Mucosa of gallbladder (tissue), 1 donor: ENCODE results near the gene ATP23. TPM values are rescaled to one million over a fixed set of nuclear protein-coding genes. Genes with fewer than 3 reads are reported as not detected.

Source experiments
- DNase-seq: peaks from one replicate; pipeline ENCODE4 v3.0.0-alpha.2; 2020; ENCODE audit warnings: low spot score
- total RNA-seq: library from RNA; stranded (reverse); gene quantifications from one replicate; pipeline ENCODE4 v1.2.1, GENCODE V29; 2021
- donor health status: DM: no; HTN: no; CAD: no.

Gene ATP23, protein sequence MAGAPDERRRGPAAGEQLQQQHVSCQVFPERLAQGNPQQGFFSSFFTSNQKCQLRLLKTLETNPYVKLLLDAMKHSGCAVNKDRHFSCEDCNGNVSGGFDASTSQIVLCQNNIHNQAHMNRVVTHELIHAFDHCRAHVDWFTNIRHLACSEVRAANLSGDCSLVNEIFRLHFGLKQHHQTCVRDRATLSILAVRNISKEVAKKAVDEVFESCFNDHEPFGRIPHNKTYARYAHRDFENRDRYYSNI
- 5.2 TPM for total RNA-seq

DNA sequence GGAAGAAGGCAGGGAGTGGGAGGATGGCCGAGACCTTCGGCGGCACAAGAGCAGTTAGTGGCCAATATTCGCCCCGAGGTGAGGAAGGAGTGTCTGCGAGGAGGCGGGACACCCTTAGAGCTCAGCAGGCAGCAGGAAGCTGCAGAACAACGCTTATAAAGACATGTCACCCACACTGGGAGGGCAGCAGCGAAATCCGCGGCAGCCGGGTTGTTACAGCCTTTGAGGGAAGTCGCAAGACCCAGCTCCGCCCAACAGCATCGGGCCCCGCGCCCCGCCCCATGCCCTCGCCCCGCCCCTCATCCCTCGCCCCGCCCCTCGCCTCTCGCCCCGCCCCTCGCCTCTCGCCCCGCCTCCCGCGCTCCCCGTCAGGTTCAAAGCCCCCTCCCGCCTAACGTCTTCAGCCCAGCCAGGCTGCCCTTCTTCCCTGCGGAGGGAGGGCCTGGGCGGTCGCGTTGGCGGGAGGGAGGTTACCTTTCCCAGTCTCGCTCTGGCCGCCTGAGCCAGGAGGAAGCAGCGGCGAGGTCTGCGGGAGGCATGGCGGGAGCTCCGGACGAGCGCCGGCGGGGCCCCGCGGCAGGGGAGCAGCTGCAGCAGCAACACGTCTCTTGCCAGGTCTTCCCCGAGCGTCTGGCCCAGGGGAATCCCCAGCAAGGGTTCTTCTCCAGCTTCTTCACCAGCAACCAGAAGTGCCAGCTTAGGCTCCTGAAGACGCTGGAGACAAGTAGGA is at the start of gene ATP23:
TSS of gene ATP23 (plus strand) at position 403 of the 730 bp plus-strand sequence. CDS start at position 538, 135 bp downstream.
- peak; percentile 91 for DNase-seq

DNA sequence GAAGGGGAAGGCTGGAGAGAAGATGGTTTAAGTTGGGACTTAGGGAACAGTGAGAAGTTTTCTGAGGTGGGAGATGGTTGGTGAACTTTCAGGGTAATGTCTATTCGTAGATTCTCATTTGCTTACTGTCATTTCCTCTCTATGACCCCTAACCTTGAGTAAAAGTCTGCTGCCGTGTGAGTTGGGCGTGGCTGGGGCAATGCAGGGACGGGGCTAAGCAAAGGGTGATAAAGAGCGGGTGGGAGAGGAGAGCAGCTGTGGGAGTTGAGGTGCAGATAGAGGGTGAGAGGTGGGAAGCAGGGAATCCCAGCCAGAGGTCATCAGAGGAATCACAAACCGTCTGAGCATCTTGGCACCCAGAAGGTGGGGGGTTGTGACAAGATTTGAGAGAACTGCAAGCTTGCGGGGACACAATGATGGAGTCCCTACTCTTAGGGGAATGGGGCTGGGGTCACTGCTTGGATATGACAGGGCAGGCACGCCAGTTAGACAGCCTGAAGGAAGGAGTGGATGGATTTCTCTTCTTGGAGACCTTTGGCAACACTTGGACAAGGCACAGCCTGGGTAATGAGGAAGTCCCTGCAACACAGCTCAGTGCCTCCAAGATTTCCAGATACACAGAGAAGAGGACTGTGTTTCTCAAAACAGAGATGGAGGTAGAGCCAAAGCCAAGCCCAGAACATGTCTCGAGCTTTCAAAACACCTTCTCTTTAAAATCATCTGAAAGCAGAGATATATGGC is 49.0 kb upstream of the ATP23 start:
- no peak for DNase-seq

DNA sequence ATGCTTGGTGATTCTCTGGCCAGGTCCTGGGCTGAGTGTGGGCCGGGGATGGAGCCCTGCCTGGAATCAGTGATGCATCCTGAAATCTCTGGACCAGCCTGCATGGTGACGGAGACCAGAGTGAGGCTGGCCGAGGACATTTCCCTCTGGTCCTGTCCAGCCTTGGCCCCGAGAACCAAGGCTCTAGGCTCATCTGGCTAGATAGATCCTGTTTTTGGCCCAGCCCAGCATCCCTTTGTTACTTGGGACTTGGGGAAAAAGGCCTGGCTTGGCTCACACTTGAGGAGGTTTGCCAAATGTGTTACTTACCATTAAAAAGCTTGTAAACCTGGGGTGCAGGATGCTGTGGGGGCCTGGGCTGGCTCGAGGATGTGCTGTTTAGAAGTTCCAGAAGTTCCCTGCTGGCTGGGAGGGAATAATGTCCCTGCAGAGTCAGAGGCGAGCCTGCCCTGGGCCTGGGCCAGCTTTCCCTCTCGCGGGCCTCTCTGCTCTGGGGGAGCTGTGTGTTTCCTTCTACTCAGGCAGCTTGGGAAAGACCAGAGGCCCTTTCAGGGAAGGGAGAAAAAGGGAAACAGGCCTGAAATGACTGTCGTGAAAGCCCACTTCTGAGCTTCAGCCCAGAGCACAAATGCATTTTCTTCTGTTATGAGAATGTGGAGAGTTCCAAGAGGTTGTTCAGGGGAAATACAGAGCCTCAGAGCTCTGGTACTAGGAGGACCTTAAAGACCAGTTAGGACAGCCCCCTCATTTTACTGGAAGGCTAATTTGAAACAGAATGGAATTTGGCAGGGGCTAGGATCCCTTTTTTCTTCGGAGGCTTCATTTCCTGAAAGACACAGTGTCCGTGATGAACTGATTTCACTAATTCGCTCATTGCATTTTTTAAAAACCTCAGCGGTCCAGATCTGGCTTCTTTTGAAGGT is 47.7 kb upstream of the ATP23 start:
- DNase-seq: peak; percentile 83

DNA sequence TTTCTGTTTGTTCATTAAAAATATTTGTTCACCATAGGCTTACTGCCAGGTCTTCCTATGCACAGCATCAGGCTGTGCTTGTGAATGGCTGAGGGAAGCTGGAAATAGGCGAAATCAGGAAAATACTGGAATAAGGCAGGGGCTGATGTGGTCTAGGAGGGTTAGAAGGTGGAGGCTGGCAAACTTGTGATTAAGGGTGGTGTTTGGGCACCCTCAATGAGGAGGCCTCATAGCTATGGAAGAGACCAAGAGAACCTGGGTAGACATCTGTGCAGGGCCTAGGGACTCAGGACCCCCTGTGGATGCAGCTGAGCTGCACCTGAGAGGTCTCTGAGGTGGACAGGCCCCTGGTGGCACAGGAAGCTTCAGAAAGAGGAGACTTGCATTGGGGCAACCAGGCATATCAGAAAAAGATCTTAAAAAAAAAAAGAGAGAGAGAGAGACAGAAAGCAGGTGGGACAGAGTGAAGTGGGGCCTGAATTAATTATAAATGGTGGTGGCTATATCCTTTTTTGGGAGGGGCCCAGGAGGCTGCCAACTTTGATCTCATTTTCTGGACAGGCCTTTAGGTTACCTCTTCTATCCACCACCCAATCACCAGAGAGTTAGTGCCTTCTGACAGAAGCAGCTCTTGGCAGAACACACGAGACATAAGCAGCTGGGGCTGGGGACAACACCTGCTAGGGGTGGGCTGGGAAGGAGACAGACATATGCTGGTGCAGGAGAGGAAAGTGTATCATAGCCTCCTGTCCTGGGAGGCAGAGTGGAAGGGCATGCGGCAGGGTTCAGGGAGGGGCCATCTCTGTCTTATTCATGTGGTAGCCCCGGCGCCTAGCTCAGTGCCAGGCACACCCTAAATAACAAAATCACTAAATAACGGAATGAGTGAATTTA is 46.7 kb upstream of the ATP23 start:
- DNase-seq: no peak

DNA sequence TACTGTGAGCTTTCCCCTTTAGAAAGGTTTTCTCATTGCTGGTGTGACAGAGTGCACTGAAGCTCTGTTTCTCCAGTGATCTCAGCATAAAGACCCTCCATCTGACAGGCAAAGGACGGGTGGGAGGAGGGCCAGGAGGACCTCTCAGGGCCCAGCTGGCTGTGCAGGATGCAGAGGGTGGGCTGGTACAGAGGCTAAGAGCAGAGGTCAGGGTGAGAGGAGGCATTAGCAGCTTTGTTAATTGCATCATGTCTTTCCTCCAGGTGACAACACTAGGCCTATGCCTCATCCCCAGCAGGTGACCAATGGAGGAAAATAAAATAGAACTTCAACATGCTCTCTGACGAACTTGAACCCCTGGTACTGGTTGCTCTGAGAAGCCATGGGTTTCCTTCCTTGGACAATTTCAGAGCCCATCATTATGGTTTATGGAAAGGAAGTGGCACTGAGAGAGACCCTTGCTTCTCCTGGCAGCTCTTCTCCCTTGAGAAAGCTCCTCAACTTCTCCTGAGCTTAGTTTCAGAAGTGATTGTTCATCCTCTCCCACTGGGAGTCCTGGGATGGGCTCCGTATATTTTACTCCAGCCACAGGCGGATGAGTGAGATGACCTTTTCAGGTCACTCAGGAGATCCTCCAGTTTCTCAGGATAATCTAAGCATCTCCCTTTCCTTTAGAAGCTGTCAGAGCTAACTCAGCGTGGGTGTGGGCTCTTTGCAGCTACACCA is 45.8 kb upstream of the ATP23 start:
- no peak for DNase-seq

DNA sequence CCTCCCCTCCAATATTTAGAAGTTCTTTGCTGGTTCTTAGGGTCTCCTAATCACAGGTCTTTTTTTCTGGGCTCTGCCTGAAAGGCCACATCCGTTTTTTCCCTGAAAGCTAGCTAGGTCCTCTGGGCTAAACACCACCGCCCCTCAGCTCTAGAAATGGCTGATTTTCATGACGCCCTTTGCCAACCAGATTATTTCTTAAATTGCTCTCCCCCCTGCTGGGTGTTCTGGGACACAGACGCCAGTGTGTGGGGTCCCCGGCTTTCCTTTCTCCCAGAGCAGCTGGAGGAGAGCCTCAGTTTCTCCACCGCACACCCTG is 45.3 kb upstream of the ATP23 start:
- DNase-seq: no peak

DNA sequence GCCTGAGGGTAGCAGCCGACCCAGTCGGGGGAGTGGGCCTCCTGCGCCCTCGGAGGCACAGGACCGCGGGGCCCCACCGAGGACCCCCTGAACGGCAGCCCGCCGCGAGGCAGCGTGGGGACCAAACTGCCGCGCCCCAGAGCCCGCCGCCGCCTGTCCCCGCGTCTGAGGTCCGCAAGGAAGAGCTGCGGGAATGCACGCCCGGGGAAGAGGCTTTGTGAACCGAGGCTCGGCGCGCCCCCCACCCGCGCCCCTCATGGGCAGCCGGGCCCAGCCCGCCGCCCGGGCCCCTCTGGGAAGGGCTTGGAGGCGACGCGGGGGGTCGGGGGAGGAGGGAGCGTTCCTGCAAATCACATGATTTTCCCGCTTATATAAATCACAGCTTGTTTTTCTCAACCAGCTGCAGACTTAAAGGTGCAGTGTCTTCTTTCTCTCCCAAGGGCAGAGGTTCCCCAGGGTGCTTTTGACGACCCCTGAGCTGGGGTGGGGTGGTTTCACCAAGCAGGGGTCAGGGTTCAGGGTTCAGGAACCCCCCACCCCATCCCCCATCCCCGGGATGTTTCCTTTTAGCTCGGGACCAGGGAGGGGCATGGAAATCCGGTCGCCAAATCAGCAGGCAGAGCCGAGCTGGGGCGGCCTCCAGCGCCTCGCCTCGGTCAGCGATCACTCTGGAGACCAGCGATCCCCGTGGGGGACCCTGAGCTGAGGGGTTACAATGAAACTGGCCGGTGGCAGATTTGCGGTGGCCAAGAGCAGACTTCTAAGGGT is 44.7 kb upstream of the ATP23 start:
- DNase-seq: peak; percentile 70

DNA sequence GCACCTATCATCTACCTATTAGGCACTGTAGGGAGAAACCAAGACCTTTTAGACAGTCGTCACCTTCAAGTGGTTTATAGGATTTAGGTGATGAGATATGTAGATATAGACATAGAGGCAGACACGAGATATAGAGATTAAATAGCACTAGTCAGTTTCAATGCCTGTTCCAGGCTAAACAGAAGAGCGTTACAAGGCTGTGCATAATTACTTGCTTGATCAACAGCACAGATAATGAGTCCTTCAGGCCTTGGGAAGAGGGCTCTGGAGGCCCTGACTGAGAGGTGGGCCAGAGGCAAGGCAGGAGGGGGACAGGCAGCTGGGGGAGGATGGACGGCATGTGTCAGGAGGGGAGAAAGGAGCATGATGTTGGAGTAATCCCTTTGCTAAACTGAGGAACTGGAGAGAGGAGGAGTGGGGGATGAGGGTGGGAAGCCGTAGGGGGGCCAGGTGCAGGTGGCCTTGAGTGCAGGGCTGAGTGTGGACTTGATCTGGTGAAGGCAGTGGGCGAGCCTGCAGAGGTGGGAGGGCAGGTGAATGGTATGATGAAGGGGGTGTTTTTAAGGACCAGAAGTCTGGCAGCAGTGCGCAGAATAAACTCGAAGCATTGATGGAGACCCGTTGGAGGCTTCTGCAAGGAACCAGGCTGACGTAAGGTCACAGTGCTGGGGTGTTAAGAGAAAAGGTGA is 43.9 kb upstream of the ATP23 start:
- DNase-seq: no peak

DNA sequence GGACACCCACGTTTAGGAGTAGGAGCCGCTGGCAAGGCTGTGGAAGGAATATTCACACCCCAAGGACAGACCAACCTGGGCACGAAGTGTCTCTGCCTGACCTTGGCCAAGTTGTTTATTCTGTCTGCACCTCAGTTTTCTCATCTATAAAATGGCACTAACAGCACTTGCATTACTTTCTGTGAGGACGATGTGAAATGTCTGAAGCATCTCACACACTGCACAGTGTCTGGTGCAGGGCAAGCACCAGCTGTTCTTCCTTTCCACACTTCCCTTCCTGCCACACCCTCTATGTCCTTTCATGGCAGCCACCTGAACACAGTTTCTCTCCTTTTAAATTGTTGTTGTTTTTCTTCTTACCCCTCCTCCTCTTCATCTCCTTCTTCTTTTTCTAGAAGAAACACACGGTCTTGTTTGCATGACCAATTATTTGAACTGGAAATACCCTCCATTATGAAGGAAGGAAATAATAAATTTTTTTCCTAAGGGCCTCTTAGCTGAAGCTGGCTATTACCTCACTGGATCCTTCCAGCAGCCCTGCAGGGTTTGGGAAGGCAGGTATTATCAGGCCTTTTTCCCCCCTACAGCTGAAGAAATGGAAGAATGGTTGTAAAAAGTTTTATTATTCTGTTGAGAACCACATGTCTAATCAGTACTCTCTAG is 42.9 kb upstream of the ATP23 start:
- DNase-seq: no peak

DNA sequence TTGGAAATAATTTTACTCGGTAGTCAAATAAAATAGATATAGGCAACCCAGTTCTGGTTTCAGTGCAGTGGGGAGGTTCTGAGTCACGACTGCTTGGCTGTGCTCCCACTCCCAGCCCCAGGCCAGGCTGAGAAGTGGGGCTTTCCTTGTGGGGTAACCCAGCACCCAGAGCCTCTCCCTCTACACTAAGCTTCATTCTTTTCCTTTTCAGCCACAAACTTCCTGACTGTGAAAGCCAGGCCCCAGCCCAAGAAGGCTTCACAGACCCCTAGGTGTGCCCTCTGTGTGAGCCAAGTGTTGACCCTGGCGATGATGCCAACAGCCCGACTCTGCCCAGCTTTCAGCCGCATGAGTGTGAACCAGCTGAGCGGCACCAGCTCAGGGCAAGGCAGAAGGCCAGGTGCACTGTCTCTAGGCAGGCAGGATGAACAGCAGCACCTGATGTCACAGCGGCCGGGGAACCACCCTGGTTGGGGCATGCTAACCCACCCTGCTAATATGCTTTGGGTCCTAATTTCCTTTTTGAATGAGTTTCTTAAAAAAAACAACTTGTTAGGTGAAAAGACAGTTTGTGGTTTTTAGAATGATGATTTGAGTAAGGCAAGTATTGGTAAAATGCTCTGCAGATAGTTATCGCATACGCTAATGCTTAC is 42.2 kb upstream of the ATP23 start:
- DNase-seq: no peak

DNA sequence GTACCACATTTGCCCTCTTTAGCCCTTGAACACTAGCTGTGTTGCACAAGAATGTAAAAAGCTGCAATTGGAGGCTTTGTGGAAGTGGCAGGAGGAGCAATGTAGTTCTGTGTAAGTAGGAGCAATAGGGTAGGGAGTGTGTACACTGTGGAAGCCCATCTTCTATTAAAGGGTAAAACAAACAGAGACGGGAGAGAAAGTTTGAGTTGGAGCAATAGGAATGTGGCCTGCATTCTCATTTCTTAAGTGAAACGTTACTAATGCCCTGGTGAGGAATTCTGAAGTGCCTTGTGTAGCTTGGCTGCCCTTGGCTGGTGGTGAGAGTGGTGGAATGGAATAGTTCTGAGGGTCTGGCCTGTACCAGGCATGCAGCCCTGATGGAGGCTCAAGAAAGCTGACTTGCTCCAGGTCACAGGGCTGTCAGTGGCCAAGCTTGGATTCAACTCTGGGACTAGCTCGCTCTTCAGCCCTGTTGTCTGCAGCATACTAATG is 38.8 kb upstream of the ATP23 start:
- no peak for DNase-seq

DNA sequence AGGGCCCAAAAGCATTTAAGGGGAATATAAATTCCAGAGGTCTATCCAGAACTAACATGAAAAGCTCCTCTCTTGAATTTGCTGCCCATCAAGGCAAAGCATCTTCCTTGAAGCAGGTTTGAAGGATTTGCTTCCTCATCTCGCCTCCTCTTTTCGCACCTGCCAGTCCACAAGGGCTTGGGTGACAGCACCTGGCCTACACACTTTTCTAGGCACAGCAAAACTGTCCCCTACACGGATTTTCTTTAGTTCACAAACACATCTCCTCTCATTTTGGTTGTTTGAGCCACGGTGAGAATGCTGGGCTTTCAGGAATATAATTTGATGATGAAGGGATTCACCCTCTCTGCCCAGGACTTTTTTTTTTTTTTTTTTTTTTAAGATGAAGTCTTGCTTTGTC is 36.9 kb upstream of the ATP23 start:
- DNase-seq: no peak

DNA sequence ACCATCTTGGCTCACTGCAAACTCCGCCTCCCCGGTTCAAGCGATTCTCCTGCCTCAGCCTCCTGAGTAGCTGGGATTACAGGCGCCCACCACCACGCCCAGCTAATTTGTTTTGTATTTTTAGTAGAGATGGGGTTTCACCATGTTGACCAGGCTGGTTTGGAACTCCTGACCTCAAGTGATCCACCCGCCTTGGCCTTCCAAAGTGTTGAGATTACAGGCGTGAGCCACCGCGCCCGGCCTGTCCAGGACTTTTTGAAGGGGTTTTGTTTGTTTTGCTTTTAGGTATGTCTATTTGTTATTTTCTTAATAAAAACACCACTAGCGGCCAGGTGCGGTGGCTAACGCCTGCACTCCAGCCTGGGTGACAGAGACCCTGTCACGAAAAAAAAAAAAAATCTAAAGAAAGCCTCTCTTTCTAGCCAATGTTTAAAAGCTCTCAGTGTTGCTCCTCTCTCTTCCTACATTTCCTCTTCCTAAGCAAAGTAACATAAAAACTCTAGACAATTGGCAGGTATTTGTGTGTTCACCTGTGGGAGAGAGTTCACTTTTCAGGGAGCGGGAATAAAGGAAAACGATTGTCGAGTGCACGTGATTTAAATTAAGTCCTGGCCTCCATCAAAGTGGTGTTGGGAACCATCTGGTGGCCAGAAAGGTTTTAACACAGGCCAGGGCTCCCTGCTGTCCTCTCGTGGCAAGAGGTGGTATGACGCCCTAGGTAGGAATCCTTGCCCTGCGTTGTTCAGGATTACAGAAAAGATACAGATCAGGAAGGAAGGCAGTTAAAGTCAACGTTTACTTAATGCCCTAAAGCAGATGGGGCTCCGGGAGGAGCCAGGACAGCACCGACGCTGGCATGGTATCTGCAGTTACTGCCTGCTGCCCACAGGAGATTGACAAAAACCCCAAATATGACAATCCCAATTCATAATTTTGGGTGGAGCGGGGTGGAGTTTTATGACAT is 36.2 kb upstream of the ATP23 start:
- peak; percentile 90 for DNase-seq

DNA sequence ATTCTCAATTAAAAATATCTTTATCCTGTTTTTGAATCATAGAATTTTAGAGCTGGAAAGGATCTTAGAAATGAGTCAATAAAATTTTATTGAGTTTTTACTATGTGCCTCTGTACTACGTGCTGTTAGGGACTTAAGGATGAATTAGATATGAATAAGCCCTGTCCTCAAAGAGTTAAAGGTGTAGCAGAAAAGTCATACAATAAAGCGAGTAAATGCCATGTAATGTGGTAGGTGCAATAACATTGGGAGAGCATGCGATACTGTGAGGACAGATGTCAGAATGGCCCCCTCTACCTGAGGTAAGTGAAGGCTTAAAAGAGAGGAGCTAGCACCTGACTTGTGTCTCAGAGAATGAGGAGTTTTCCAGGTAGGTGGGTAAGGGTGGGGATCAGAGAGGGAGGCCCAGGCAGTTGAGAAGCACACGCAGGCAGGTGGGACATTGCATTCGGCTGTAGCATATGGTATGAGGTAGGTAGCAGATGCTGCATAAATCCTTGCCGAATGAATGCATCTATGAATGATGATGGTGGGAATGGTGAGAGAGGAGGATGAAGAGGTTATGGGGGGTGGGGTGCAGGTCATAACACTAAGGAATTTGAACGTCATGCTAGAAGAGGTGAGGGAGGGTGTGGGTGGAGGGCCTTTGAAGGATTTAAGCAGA is 35.4 kb upstream of the ATP23 start:
- DNase-seq: no peak

DNA sequence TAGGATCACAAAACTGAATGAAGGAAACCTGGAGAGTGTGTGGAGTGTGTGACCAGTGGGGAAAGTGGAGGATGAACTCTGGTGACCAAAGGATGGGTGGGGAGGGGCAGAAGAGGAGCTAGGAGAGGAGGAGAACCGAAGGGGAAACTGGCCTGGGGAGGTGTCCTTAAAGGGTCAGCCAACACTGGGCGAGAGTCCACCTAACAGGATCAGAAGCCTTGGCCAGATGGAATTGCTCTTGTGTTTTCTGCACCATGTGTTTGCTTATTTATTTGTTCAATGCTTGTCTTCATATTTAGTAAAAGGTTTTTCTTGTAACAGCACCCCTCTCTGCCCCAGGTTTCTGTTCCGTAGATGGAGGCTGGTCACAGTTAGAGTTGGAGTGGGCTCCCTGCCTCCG is 34.5 kb upstream of the ATP23 start:
- no peak for DNase-seq

DNA sequence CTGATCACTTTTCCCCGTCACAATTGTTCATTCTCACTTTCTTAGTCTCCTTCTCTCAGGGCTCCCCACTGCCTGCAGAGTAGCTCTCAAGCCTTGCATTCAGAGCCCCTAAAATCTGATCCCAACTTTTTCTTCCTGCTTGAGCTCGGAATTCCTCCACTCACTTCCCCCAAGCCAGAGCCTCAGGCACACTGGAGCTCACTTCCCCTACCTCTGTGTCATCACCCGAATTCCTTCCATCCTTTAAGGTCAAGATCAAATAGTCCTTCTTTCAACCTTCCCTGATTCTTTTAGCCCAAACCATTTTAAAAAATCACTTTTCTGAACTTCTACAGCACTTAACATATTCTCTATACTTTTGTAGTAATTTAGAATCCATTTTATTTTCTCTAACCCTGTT is 34.1 kb upstream of the ATP23 start:
- DNase-seq: no peak
